Hypothalamus (tissue), 51 donors: ENCODE measurements around the gene RELA.
A peak's percentile ranks its signal among the peaks of the same experiment; 100 is the strongest.
"Not testable (repeated sequence)": the region's sequence is repeated elsewhere in the genome, so short reads cannot be mapped to it uniquely, and the experiment has no call there.

Source experiments
- DNase-seq, 51 donors: peaks; one replicate each; lab custom pipeline; 2025; lab: John Stamatoyannopoulos, UW

Gene RELA

GRCh38 chr11:65650547-65651338 is 12.0 kb downstream of the RELA start:
- DNase-seq = no peak

GRCh38 chr11:65649656-65650546 is 12.8 kb downstream of the RELA start:
- DNase-seq = no peak

DNA sequence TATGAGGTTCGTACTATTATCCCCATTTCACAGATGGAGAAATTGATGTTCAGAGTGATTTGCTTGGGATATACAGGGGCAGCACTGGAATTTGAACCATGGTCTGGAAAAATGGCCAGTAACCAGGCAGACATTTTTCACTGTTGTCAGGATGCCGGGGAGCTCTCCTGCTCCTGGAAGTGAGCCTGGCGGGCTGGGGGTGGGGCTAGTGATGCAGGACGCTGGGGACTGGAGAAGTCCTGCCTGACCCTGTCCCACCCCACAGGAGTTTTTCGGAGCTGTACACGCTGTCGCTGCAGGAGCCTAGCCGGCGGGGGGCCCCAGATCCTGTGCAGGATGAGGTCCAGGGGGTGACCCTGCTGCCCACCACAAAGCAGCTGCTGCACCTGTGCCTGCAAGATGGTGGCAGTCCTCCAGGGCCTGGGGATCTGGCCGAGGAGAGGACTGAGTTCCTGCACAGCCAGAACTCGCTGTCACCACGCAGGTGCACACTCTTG is 13.7 kb downstream of the RELA start:
- DNase-seq = peak in 10 of 51 donors; percentile 12 to 35 (median 24)

GRCh38 chr11:65646958-65647701 is 15.6 kb downstream of the RELA start:
- DNase-seq = peak in 28 of 51 donors; percentile 7 to 76 (median 31)

DNA sequence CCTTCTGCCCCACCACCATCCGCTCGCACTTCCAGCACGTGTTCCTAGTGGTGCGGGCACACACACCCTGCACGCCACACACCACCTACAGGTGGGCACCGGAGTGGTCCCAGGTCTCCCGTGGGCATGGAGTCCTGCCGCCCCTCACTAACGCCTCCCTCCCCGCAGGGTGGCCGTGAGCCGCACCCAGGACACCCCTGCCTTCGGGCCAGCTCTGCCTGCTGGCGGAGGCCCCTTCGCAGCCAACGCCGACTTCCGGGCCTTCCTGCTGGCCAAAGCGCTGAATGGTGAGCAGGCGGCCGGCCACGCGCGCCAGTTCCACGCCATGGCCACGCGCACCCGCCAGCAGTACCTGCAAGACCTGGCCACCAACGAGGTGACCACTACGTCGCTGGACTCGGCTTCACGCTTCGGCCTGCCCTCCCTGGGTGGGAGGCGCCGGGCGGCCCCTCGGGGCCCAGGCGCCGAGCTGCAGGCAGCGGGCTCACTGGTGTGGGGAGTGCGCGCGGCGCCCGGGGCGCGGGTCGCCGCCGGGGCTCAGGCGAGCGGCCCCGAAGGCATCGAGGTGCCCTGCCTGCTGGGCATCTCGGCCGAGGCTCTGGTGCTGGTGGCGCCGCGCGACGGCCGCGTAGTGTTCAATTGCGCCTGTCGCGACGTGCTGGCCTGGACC is 16.3 kb downstream of the RELA start:
- DNase-seq = no peak

GRCh38 chr11:65645710-65646109 is 17.0 kb downstream of the RELA start:
- no peak for DNase-seq

DNA sequence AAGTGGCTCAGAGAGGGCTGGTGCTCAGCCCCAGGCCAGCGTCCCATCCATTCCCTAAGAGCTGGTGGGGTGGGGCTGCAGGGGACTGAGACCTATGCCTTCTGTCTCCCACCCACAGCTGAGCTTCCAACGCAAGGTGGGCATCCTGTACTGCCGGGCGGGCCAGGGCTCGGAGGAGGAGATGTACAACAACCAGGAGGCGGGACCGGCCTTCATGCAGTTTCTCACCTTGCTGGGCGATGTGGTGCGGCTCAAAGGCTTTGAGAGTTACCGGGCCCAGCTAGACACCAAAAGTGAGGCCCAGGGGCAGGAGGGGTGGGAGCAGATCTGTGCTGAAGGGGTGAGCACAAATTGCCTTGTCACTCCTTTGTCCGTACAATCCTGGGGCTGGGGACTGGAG is 17.9 kb downstream of the RELA start:
- DNase-seq = no peak

DNA sequence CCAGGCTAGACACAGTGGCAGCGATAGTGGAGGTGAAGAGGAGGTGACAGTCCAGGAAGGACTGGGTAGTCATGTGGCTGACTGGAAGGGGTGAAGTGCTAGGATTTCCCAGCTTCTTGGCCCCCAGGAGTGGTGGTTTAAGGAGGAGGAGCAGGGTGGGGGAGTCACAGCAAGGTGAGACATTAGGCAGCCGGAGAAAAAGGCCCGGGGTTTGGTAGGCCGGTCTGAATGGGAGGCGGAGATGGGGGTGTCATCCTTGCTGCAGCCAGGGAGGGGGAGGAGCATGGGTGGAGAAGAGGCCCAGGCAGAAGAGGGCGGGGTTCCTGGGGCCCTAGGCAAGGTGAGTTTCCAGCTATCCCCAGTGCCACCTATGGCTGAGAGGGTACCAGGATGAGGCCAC is 18.7 kb downstream of the RELA start:
- no peak for DNase-seq

DNA sequence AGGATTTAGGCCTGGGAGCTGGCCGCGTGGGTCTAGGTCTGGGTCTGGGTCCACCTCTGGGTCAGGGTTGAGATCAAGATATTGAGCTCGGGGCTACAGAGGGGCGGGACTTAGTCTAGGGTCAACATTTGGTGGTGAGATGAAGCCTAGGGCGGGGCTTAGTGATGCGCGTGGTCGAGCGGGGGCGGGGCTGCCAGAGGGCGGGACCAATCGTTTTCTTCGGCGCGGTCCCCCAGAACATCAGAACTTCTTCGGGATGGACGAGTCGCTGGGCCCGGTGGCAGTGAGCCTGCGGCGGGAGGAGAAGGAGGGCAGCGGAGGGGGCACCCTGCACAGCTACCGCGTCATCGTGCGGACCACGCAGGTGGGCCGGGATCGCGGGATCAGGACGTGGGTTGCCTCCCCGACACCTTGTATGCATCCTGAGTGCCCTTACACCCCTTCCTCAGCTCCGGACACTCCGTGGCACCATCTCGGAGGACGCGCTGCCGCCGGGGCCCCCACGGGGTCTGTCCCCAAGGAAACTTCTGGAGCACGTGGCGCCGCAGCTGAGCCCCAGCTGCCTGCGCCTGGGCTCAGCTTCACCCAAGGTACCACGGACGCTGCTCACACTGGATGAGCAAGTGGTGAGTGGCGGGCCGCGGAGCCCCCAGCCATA is 20.6 kb downstream of the RELA start:
- peak in 5 of 51 donors; percentile 8 to 26 (median 9) for DNase-seq

GRCh38 chr11:65641297-65642013 is 21.3 kb downstream of the RELA start:
- DNase-seq = no peak

DNA sequence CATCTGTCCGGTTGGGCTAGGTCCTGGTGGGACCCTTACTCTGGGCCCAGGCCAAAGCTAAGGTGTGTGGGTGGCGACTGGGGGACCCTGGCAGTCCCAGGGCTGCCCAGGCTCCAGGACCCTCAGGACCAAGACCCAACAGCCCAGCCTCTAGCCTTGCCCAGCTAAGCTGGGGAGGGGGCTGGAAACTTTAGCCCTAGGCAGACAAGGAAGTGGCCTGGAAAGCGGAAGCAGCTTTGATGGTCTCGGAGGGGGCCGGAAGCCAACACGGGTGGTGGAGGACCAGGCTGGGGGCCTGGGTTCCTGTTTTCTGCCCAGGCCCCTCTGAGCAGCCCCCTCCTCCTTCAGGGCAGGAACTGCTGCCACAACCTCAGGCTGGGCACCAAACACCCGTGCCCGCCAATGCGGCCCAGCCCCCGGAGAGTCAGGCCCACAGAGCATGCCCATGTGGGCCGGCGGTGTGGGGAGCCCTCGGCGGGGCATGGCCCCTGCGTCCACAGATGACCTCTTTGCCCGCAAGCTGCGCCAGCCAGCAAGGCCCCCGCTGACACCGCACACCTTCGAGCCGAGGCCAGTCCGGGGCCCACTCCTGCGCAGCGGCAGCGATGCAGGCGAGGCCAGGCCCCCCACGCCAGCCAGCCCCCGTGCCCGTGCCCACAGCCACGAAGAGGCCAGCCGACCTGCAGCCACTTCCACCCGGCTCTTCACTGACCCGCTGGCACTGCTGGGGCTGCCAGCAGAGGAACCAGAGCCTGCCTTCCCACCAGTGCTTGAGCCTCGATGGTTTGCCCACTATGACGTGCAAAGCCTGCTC is 22.0 kb downstream of the RELA start:
- peak in 30 of 51 donors; percentile 7 to 63 (median 35) for DNase-seq

DNA sequence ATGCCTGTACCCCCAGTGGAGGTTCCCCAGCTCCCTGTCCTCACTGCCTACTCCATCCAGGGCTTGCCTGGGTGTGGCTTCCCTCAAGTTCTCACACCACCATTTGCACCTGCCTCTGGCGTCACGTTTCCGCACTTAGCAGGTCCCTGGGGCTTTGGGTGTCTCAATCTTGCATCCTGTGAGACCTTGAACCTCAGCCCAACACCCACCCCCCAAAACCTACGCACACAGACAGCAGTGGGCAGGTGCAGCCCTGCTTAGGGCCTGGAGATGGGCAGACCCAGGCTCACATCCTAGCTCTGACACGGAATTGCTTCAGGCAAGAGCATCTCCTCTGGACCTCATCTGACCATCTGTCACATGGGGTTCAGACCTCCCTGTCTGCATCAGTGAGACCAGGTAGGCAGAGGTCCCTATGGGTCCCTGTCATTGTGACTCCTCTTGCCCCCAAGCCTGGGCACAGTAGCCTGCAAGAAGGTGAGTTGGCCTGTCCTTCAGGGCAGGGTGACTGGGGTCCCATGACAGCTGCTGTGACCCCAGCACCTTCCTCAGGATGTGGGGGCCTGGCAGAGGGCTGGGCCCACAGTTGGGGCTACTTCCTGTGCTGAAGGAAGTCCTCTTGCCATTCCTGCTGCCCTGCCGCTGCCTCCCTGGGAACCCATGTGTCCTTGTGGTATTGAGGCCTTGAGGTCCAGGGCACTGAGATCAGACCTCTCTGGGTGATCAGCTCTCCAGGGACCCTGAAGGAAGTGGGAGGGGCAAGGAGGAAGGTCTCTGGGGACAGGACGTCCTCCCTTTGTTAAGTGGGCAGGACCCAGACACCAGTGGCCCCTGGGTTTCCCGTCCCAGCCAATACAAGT is 22.9 kb downstream of the RELA start:
- DNase-seq = peak in 16 of 51 donors; percentile 14 to 56 (median 36)

DNA sequence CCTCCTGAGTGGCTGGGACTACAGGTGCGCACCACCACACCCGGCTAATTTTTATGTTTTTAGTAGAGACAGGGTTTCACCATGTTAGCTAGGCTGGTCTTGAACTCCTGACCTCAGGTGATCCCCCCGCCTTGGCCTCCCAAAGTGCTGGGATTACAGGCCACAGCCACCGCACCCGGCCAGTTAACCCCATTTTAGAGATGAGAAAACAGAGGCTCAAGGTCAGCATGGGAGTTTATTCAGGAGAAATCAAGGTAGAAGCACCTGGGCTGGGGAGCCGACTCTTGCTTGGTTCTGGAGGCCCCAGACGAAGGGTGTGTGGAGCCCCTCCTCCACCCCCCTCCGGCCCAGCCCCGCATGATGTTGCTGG is 23.5 kb downstream of the RELA start:
- DNase-seq = not testable (repeated sequence)

- DNase-seq = peak in 43 of 51 donors; percentile 12 to 77 (median 48)
Measured at GRCh38 chr11:65637794-65638419, 24.8 kb downstream of the RELA start, which contains the start of gene SIPA1. TSS of gene SIPA1 (plus strand) at chr11:65638101. CDS start at chr11:65640922, 2,821 bp downstream.

GRCh38 chr11:65637032-65637557 is 25.6 kb downstream of the RELA start:
- DNase-seq = no peak
